HFF-Myc (cell line): Measurements from ENCODE around the gene PDE4A.

Experiments
- DNase-seq: peaks from one replicate; pipeline ENCODE4 v3.0.0-alpha.2; 2011; ENCODE audit warnings: low read depth; ENCODE audit errors: extremely low read depth
- H3K4me3 ChIP-seq: replicated peaks from 2 replicates; pipeline ENCODE4 v1.5.1; 2011; ENCODE audit warnings: low read depth, mild to moderate bottlenecking, control low read depth, low read length
- CTCF ChIP-seq: IDR thresholded peaks from 2 replicates; pipeline ENCODE4 v1.5.1; 2012; ENCODE audit warnings: mild to moderate bottlenecking, low read depth, low read length, control low read depth; ENCODE audit errors: missing control alignments

Gene PDE4A

DNA sequence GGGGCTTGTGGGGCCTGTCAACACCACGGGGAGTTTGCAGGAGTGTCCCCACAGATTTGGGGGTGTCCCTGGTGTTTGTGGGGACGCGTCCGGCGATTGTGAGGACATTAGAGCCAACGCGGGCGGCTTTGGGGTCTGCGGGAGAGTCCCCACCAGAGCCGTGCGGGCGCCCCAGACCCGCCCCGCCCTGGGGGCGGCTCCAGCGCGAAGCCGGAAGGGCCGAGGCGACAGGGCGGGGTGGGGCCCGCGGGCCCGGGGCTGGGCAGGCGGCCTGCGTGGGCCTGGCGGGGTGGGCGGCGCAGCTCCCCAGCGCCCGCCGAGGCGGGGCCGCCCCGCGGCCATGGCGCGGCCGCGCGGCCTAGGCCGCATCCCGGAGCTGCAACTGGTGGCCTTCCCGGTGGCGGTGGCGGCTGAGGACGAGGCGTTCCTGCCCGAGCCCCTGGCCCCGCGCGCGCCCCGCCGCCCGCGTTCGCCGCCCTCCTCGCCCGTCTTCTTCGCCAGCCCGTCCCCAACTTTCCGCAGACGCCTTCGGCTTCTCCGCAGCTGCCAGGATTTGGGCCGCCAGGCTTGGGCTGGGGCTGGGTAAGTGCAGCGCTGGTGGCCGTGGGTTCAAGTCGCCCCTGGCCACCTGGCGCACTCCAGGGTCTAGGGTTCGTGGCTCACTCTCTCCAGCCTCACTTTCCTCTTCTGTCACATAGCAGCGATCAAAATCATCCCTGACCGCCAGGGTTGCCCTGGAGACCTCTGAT, 10.3 kb downstream of the PDE4A start:
- no peak for TF ChIP-seq CTCF
- DNase-seq = no peak
- H3K4me3 ChIP-seq = peak overlapping the region; percentile 53

DNA sequence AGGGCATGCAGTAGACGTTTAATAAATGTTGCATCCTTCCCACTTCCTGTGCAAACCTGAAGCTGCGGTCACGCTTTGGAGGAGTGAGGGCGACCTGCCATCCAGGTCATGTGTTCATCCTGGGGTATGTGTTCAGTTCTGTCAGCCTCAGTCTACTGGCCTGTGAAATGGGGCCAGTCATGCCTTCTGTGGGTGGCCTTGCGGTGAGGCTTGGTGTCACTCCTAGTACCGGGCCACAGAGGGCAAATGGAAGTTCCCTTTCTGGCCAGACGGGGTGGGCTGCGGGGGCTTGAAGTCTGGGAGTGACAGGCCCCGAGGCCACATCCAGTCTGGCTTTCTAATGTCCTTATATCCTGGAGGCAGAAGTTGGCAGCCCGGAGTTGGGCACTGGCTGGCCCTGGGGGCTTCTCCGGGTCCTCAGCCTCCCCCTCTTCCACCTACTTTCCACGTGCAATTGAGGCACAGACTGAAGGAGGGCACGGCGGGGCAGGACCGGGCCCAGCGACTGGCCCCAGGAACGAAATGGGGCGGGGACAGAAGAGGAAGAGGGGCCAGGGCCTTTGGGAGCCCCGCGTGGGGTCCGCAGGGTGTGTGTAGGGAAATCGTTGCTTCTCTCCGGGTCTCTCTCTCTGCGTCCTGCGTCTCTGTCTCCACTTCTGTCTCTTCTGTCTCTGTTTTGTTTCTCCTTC, 11.1 kb downstream of the PDE4A start:
- TF ChIP-seq CTCF = no peak
- peak overlapping the region; percentile 53 for H3K4me3 ChIP-seq
- no peak for DNase-seq

GRCh38 chr19:10431943-10432735, 11.8 kb downstream of the PDE4A start:
- peak overlapping the region; percentile 53 for H3K4me3 ChIP-seq
- no peak for DNase-seq
- TF ChIP-seq CTCF = no peak

DNA sequence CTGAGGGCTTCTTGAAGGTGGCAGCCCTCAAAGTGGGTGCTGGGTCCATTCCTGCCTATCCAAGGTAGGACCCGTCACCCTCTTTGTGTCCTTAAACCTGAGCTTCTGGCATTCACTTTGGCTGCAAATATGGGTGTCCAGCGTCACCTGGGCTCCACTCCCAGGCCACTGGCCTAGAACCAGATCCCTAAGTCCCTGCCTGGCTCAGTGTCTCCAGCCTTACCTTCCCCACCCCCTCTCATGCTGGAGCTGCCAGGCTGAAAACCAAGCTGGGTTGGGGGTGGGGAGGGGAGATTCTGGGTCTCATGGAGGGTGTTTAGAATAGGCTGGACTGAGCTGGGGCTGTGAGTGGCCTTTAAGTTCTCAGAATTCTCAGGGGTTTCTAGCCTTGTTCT, 12.4 kb downstream of the PDE4A start:
- no peak for TF ChIP-seq CTCF
- peak overlapping the region; percentile 53 for H3K4me3 ChIP-seq
- DNase-seq = no peak

- no peak for TF ChIP-seq CTCF
- DNase-seq = no peak
- H3K4me3 ChIP-seq = no peak overlapping the region
Measured at GRCh38 chr19:10433131-10433536, 12.8 kb downstream of the PDE4A start.

DNA sequence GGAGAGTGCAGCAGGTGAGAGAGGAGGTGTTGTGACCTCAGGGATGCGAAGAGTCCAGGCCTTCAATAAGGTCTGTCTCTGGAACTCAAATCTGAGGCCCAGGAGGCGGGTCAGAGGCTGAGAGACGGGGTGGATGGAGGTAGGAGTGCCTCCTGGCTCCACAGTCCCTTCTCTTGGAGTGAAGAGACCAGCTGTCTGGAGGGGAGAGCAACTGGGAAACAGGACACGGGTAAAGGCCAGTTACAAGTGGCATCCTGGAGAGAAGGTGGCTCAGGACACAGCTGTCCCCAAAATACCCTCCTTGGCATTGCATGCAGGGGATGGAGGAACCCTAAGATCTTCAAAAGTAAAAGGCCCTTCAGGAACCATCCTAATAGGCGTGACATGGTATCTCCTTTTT, 19.2 kb downstream of the PDE4A start:
- DNase-seq = no peak
- H3K4me3 ChIP-seq = no peak overlapping the region
- no peak for TF ChIP-seq CTCF
